Caco-2 (cell line): ENCODE data around the gene SRRD. TPM values are rescaled to one million over a fixed set of nuclear protein-coding genes. Genes with fewer than 3 reads are reported as not detected.

Experiments used
- BruUV-seq: library from RNA; stranded (reverse); fragments of 400-500 nt; replicated peaks from 2 replicates; lab custom pipeline; 2021; lab: Mats Ljungman, UMichigan
- CTCF ChIA-PET: fragments of 300-600 bp; sonication (Branson Sonifier 250); formaldehyde crosslinking; loops from one replicate; lab custom pipeline; 2022; ENCODE audit warnings: antibody characterized with exemption; lab: Charles Lee
- POLR2A ChIA-PET: fragments of 300-600 bp; sonication (Branson Sonifier 250); formaldehyde crosslinking; loops from one replicate; lab custom pipeline; 2022; ENCODE audit warnings: antibody characterized with exemption; lab: Charles Lee
- DNase-seq, 2 experiments: peaks; one replicate each; pipeline versions ENCODE4 v3.0.0 to v3.0.0-alpha.2; 2020 to 2022
- H3K27me3 ChIP-seq: replicated peaks from 2 replicates; pipeline ENCODE4 v1.6.0; 2011; ENCODE audit warnings: low read length; ENCODE audit not compliant: control insufficient read depth, insufficient read depth
- H3K36me3 ChIP-seq: 2 replicates; pipeline ENCODE4 v1.5.1; 2011; ENCODE audit warnings: low read length; ENCODE audit not compliant: control insufficient read depth, insufficient read depth
- H3K4me1 ChIP-seq: fragments of 250-450 bp; sonication (Bioruptor Pico); 2 replicates; pipeline ENCODE4 v1.5.1; 2020; ENCODE audit warnings: mild to moderate bottlenecking
- H3K4me3 ChIP-seq: 2 replicates; pipeline ENCODE4 v1.5.1; 2011; ENCODE audit warnings: low read depth, mild to moderate bottlenecking, control low read depth, low read length
- H3K9me3 ChIP-seq: fragments of 250-450 bp; sonication (Bioruptor Pico); 2 replicates; pipeline ENCODE4 v1.5.1; 2020; ENCODE audit warnings: mild to moderate bottlenecking, moderate library complexity
- H3K27ac Mint-ChIP-seq: one replicate; pipeline ENCODE4 v1.8.0; 2022; ENCODE audit warnings: mixed read lengths; ENCODE audit not compliant: unreplicated experiment
- H3K27me3 Mint-ChIP-seq: one replicate; pipeline ENCODE4 v1.8.0; 2022; ENCODE audit warnings: mixed read lengths; ENCODE audit not compliant: insufficient read depth, unreplicated experiment
- H3K36me3 Mint-ChIP-seq: one replicate; pipeline ENCODE4 v1.8.0; 2022; ENCODE audit warnings: mild to moderate bottlenecking, mixed read lengths; ENCODE audit not compliant: insufficient read depth, unreplicated experiment
- H3K4me1 Mint-ChIP-seq: one replicate; pipeline ENCODE4 v1.8.0; 2022; ENCODE audit warnings: low read depth, mixed read lengths; ENCODE audit not compliant: unreplicated experiment
- H3K4me3 Mint-ChIP-seq: one replicate; pipeline ENCODE4 v1.8.0; 2022; ENCODE audit warnings: mild to moderate bottlenecking, moderate library complexity, mixed read lengths; ENCODE audit not compliant: unreplicated experiment
- H3K9me3 Mint-ChIP-seq: one replicate; pipeline ENCODE4 v1.8.0; 2022; ENCODE audit warnings: mixed read lengths; ENCODE audit not compliant: unreplicated experiment
- intact Hi-C: fragments of 100-400 bp; cut with micrococcal nuclease; formaldehyde crosslinking; loops from one replicate; pipeline ENCODE4 v1.10.0; 2022; ENCODE audit not compliant: unreplicated experiment
- total RNA-seq: library from RNA; stranded (reverse); gene quantifications from 2 replicates; pipeline ENCODE4 v1.2.3, GENCODE V29; 2022
- TF ChIP-seq, protein P1 (sequence below), 2 experiments: fragments of 200-600 bp in 1 of 2; IDR thresholded peaks; 1 replicate in 1 of 2; 2 replicates in 1 of 2; pipeline versions ENCODE4 v1.5.1 to v1.8.0; 2011 to 2022; ENCODE audit warnings: antibody characterized with exemption in 1 of 2, control low read depth in 1 of 2, inconsistent platforms in 1 of 2, low read depth in 1 of 2, low read length in 1 of 2, mild to moderate bottlenecking in 1 of 2, moderate library complexity in 1 of 2; ENCODE audit not compliant: insufficient read depth in 1 of 2, severe bottlenecking in 1 of 2, unreplicated experiment in 1 of 2

Gene SRRD
- total RNA-seq, 1 experiment from 2014 or later = 21.8 TPM

DNA sequence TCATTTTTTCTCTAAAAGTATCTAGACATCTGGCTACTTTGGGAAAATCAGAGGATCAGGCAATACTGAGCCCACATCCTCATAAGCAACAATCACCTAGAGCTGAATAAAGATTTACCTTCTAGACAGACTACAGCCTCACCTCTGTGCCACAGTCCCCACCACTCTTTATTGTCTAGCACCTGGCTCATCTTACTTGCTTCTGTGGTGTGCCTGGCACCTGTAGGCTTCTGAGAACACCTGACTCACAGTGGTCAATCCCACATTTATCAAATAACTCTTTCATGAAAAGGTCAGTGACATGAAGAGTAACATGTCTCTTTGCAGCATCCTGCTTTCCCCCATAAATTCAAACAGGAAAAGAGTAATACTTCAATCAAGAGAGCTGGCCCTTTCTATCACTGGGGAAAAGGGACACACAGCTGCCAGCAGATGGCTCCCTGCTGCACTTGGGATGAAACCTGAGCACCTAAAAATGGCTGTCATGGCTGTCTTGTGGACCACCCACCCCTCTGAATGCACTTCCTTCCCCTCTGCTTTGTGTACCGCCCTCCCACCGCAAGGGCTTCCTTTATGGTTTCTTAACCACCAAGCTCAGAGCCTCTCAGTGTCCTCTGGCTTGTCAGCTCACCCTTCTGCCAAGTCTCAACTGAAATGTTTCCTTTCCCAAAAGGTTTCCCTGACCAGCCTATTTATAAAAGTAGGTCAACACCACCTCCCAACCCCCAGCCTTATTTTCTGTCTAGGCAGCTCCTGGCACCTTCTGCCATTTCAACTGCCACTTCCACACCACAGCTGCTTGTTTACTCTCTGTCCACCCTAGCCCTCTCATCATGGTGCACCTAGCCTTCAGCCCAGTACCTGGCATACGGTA, 19.2 kb downstream of the SRRD start:
- Histone ChIP-seq H3K27me3 (no peaks in the 10 kb centered on the region), H3K4me1 (no peaks in the 10 kb centered on the region), H3K4me3 (no peak overlapping the region), H3K36me3 (peaks cover 6% of the 10 kb centered on the region), H3K9me3 (no peaks in the 10 kb centered on the region)
- no peak overlapping the region for H3K4me3 Mint-ChIP-seq
- intact Hi-C loops = no loop called here
- POLR2A ChIA-PET = interaction anchor here (1.7 kb wide), 1 partner anchor 19 kb away, joined by 4 read pairs; the partner anchor contains the start of genes HPS4 and SRRD
- peaks cover 81% of the 10 kb centered on the region for H3K36me3 Mint-ChIP-seq
- H3K9me3 Mint-ChIP-seq = no peaks in the 10 kb centered on the region
- CTCF ChIA-PET = no interaction called here
- peak in 1 of 2 experiments; percentile 46 for DNase-seq
- H3K27ac Mint-ChIP-seq = peak overlapping the region; percentile 61
- TF ChIP-seq, protein P1, sequence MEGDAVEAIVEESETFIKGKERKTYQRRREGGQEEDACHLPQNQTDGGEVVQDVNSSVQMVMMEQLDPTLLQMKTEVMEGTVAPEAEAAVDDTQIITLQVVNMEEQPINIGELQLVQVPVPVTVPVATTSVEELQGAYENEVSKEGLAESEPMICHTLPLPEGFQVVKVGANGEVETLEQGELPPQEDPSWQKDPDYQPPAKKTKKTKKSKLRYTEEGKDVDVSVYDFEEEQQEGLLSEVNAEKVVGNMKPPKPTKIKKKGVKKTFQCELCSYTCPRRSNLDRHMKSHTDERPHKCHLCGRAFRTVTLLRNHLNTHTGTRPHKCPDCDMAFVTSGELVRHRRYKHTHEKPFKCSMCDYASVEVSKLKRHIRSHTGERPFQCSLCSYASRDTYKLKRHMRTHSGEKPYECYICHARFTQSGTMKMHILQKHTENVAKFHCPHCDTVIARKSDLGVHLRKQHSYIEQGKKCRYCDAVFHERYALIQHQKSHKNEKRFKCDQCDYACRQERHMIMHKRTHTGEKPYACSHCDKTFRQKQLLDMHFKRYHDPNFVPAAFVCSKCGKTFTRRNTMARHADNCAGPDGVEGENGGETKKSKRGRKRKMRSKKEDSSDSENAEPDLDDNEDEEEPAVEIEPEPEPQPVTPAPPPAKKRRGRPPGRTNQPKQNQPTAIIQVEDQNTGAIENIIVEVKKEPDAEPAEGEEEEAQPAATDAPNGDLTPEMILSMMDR (IDR thresholded peaks at IDR 0.05; ENCODE audit: insufficient read depth in 1 of 2, low read depth in 1 of 2, low read length in 1 of 2, severe bottlenecking in 1 of 2, unreplicated experiment in 1 of 2) = peak in 1 of 2 experiments; percentile 71
- BruUV-seq = no TSS peak
- no peaks in the 10 kb centered on the region for H3K4me1 Mint-ChIP-seq
- no peaks in the 10 kb centered on the region for H3K27me3 Mint-ChIP-seq

DNA sequence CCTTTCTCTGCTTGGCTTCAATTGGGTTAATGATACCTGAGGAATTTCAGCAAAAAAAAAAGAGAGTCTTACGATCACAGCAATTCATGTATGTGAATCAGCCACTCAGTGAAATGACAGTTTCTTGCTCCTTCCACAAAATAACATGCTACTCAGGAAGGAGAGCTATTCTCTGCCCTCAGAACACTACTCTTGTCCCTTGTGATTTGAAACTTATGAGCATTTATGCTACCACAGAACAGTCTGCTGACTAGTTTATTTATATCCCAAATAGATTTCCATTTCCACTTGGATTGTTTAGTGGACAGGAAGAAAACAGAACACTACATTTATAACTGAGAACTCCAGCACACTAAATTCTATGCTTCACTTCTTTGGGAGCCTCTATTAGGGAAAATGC, 20.1 kb downstream of the SRRD start:
- BruUV-seq = no TSS peak
- no peaks in the 10 kb centered on the region for H3K4me1 ChIP-seq
- TF ChIP-seq, protein P1 (IDR thresholded peaks at IDR 0.05; ENCODE audit: insufficient read depth in 1 of 2, low read depth in 1 of 2, low read length in 1 of 2, severe bottlenecking in 1 of 2, unreplicated experiment in 1 of 2) = no peak
- POLR2A ChIA-PET = no interaction called here
- intact Hi-C loops = no loop called here
- no peaks in the 10 kb centered on the region for H3K9me3 Mint-ChIP-seq
- H3K4me1 Mint-ChIP-seq = no peaks in the 10 kb centered on the region
- no peaks in the 10 kb centered on the region for H3K9me3 ChIP-seq
- no peaks in the 10 kb centered on the region for H3K27me3 Mint-ChIP-seq
- peak overlapping the region; percentile 61 for H3K27ac Mint-ChIP-seq
- H3K36me3 ChIP-seq = peaks cover 6% of the 10 kb centered on the region
- H3K36me3 Mint-ChIP-seq = peaks cover 74% of the 10 kb centered on the region
- CTCF ChIA-PET = no interaction called here
- H3K27me3 ChIP-seq = no peaks in the 10 kb centered on the region
- H3K4me3 Mint-ChIP-seq = no peak overlapping the region
- no peak for DNase-seq
- no peak overlapping the region for H3K4me3 ChIP-seq

DNA sequence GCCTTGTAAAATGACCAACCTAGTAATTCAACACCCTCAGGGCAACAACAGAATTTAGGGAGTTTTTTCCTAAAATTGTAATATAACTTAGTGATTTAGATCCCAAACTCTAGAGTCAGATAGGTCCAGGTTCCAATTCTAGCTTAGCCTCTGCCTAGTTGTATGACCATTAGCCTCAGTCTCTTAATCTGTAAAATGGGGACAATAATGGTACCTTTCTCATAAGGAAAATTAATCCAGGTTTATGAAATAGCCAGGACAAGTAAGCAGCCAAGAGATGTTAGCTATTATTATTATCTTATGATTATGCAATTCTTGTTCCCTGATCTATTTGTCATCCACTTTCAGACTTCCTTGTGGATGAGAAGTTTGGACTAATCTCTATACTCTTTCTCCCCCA, 24.5 kb downstream of the SRRD start:
- no peaks in the 10 kb centered on the region for H3K9me3 ChIP-seq
- no TSS peak for BruUV-seq
- H3K4me3 Mint-ChIP-seq = no peak overlapping the region
- no peak overlapping the region for H3K27ac Mint-ChIP-seq
- TF ChIP-seq, protein P1 (IDR thresholded peaks at IDR 0.05; ENCODE audit: insufficient read depth in 1 of 2, low read depth in 1 of 2, low read length in 1 of 2, severe bottlenecking in 1 of 2, unreplicated experiment in 1 of 2) = no peak
- no peak overlapping the region for H3K4me3 ChIP-seq
- intact Hi-C loops = no loop called here
- no peaks in the 10 kb centered on the region; the same call in 1 of the 2 replicates for H3K4me1 ChIP-seq
- peaks cover 4% of the 10 kb centered on the region for H3K36me3 ChIP-seq
- POLR2A ChIA-PET = no interaction called here
- DNase-seq = no peak
- no peaks in the 10 kb centered on the region for H3K27me3 Mint-ChIP-seq
- no peaks in the 10 kb centered on the region for H3K27me3 ChIP-seq
- no peaks in the 10 kb centered on the region for H3K4me1 Mint-ChIP-seq
- no peaks in the 10 kb centered on the region for H3K9me3 Mint-ChIP-seq
- CTCF ChIA-PET = no interaction called here
- H3K36me3 Mint-ChIP-seq = peaks cover 55% of the 10 kb centered on the region
